Stimulated activated effector memory CD8-positive, alpha-beta T cell treated with anti-CD3 and anti-CD28 coated beads, Interleukin-12 subunit alpha, Interleukin-12 subunit beta, amount 100 ng/mL, for 72 hours (primary cell): ENCODE data around the gene FAM151B.
A peak's percentile ranks its signal among the peaks of the same experiment; 100 is the strongest.
"Not testable (repeated sequence)": the region's sequence is repeated elsewhere in the genome, so short reads cannot be mapped to it uniquely, and the experiment has no call there.

Experiments
- ATAC-seq: fragments of 150-1000 bp; cut with Tn5 transposase; 2 replicates; pipeline ENCODE4 v1.10.0; 2021
- DNase-seq, 2 donors: peaks; one replicate each; pipeline ENCODE4 v3.0.0; 2021 to 2022; ENCODE audit warnings: low spot score in 2 of 2
- H3K27ac Mint-ChIP-seq: one replicate; pipeline ENCODE4 v1.8.0; 2022; ENCODE audit warnings: mild to moderate bottlenecking, mixed read lengths
- H3K36me3 Mint-ChIP-seq: one replicate; pipeline ENCODE4 v1.8.0; 2022; ENCODE audit warnings: mild to moderate bottlenecking, mixed read lengths
- H3K4me1 Mint-ChIP-seq: one replicate; pipeline ENCODE4 v1.8.0; 2022; ENCODE audit warnings: mixed read lengths
- H3K4me3 Mint-ChIP-seq: one replicate; pipeline ENCODE4 v1.8.0; 2022; ENCODE audit warnings: mild to moderate bottlenecking, mixed read lengths
- H3K9me3 Mint-ChIP-seq: one replicate; pipeline ENCODE4 v1.8.0; 2022; ENCODE audit warnings: mixed read lengths

The FAM151B gene

GRCh38 chr5:80559244-80559643 lies 71.3 kb downstream of the FAM151B start:
- Mint-ChIP-seq H3K4me3 (no peak overlapping the region), H3K36me3 (no peaks in the 10 kb centered on the region), H3K4me1 (no peaks in the 10 kb centered on the region), H3K27ac (no peak overlapping the region), H3K9me3 (no peaks in the 10 kb centered on the region)
- DNase-seq (no peak), ATAC-seq (no peak)

- Mint-ChIP-seq H3K4me1 (peaks cover under 1% of the 10 kb centered on the region), H3K36me3 (peaks cover 2% of the 10 kb centered on the region), H3K9me3 (no peaks in the 10 kb centered on the region), H3K27ac (no peak overlapping the region), H3K4me3 (no peak overlapping the region)
- DNase-seq (no peak), ATAC-seq (no peak)
These were observed 77.4 kb downstream of the FAM151B start for GRCh38 chr5:80565330-80565729.

GRCh38 chr5:80566711-80567259 lies 78.9 kb downstream of the FAM151B start:
- ATAC-seq (no peak), DNase-seq (no peak)
- H3K4me1 Mint-ChIP-seq: peaks cover 6% of the 10 kb centered on the region
- H3K36me3 Mint-ChIP-seq: peaks cover 6% of the 10 kb centered on the region
- H3K27ac Mint-ChIP-seq: no peak overlapping the region
- no peak overlapping the region for H3K4me3 Mint-ChIP-seq
- H3K9me3 Mint-ChIP-seq: no peaks in the 10 kb centered on the region

GRCh38 chr5:80568251-80568650 lies 80.4 kb downstream of the FAM151B start:
- DNase-seq: no peak
- Mint-ChIP-seq H3K9me3 (no peaks in the 10 kb centered on the region), H3K4me3 (no peak overlapping the region), H3K36me3 (peaks cover 6% of the 10 kb centered on the region), H3K4me1 (peaks cover 6% of the 10 kb centered on the region), H3K27ac (no peak overlapping the region)
- ATAC-seq: no peak

- Mint-ChIP-seq H3K36me3 (peaks cover 6% of the 10 kb centered on the region), H3K4me1 (peaks cover 6% of the 10 kb centered on the region), H3K9me3 (no peaks in the 10 kb centered on the region), H3K27ac (no peak overlapping the region), H3K4me3 (peak overlapping the region; percentile 51)
- no peak for ATAC-seq
- DNase-seq: peak in 1 of 2 donors; percentile 51
These were observed 81.4 kb downstream of the FAM151B start for GRCh38 chr5:80569086-80569960.

- DNase-seq: peak in 1 of 2 donors; percentile 52
- peaks cover 6% of the 10 kb centered on the region for H3K4me1 Mint-ChIP-seq
- peak within 1 kb of the TSS; percentile 51 for H3K4me3 Mint-ChIP-seq
- peaks cover 6% of the 10 kb centered on the region for H3K36me3 Mint-ChIP-seq
- no peak within 1 kb of the TSS for H3K27ac Mint-ChIP-seq
- ATAC-seq: peak; percentile 61
- no peaks in the 10 kb centered on the region for H3K9me3 Mint-ChIP-seq
These were observed 82.3 kb downstream of the FAM151B start, which contains the start of gene ANKRD34B for GRCh38 chr5:80569961-80570786. TSS of gene ANKRD34B (minus strand) at chr5:80570280. CDS start at chr5:80560019, 10,261 bp downstream.

- DNase-seq: no peak
- peaks cover 6% of the 10 kb centered on the region for H3K4me1 Mint-ChIP-seq
- H3K9me3 Mint-ChIP-seq: no peaks in the 10 kb centered on the region
- H3K27ac Mint-ChIP-seq: no peak overlapping the region
- H3K4me3 Mint-ChIP-seq: no peak overlapping the region
- no peak for ATAC-seq
- peaks cover 6% of the 10 kb centered on the region for H3K36me3 Mint-ChIP-seq
These were observed 85.2 kb downstream of the FAM151B start for GRCh38 chr5:80573062-80573461.

- ATAC-seq: peak; percentile 56
These were observed 88.5 kb downstream of the FAM151B start for GRCh38 chr5:80576383-80576782.

GRCh38 chr5:80577707-80578106 lies 89.8 kb downstream of the FAM151B start:
- no peaks in the 10 kb centered on the region for H3K36me3 Mint-ChIP-seq
- H3K9me3 Mint-ChIP-seq: no peaks in the 10 kb centered on the region
- H3K4me3 Mint-ChIP-seq: no peak overlapping the region
- DNase-seq (peak in 1 of 2 donors; percentile 38), ATAC-seq (no peak)
- H3K4me1 Mint-ChIP-seq: no peaks in the 10 kb centered on the region
- H3K27ac Mint-ChIP-seq: no peak overlapping the region

More at GRCh38 chr5:80576383-80576782, 88.5 kb downstream of the FAM151B start:
- Mint-ChIP-seq H3K27ac (no peak overlapping the region), H3K4me3 (no peak overlapping the region), H3K4me1 (no peaks in the 10 kb centered on the region), H3K9me3 (no peaks in the 10 kb centered on the region), H3K36me3 (no peaks in the 10 kb centered on the region)
- no peak for DNase-seq

GRCh38 chr5:80579050-80579449 lies 91.2 kb downstream of the FAM151B start:
- ATAC-seq (no peak), DNase-seq (no peak)
- Mint-ChIP-seq H3K36me3 (no peaks in the 10 kb centered on the region), H3K4me1 (no peaks in the 10 kb centered on the region), H3K4me3 (no peak overlapping the region), H3K27ac (no peak overlapping the region), H3K9me3 (no peaks in the 10 kb centered on the region)

- H3K36me3 Mint-ChIP-seq, H3K4me3 Mint-ChIP-seq, ATAC-seq, H3K9me3 Mint-ChIP-seq, DNase-seq, H3K4me1 Mint-ChIP-seq, H3K27ac Mint-ChIP-seq: not testable (repeated sequence)
These were observed 92.4 kb downstream of the FAM151B start for GRCh38 chr5:80580291-80580690.

GRCh38 chr5:80584770-80585169 lies 96.9 kb downstream of the FAM151B start:
- Mint-ChIP-seq H3K4me1 (no peaks in the 10 kb centered on the region), H3K9me3 (no peaks in the 10 kb centered on the region), H3K36me3 (no peaks in the 10 kb centered on the region), H3K27ac (no peak overlapping the region), H3K4me3 (no peak overlapping the region)
- ATAC-seq (no peak), DNase-seq (no peak)

GRCh38 chr5:80588858-80589540 lies 101.1 kb downstream of the FAM151B start:
- Mint-ChIP-seq H3K36me3 (no peaks in the 10 kb centered on the region), H3K4me1 (no peaks in the 10 kb centered on the region), H3K4me3 (no peak overlapping the region), H3K27ac (no peak overlapping the region), H3K9me3 (no peaks in the 10 kb centered on the region)
- ATAC-seq (no peak), DNase-seq (no peak)

- Mint-ChIP-seq H3K36me3 (no peaks in the 10 kb centered on the region), H3K4me3 (no peak overlapping the region), H3K4me1 (no peaks in the 10 kb centered on the region), H3K9me3 (no peaks in the 10 kb centered on the region), H3K27ac (no peak overlapping the region)
- DNase-seq (no peak), ATAC-seq (no peak)
These were observed 102.9 kb downstream of the FAM151B start for GRCh38 chr5:80590766-80591165.

- H3K27ac Mint-ChIP-seq: no peak overlapping the region
- DNase-seq: no peak
These were observed 103.5 kb downstream of the FAM151B start for GRCh38 chr5:80591352-80591751.

More at GRCh38 chr5:80591352-80591751, 103.5 kb downstream of the FAM151B start:
- no peak for ATAC-seq
- H3K9me3 Mint-ChIP-seq: no peaks in the 10 kb centered on the region
- H3K4me1 Mint-ChIP-seq: no peaks in the 10 kb centered on the region
- no peak overlapping the region for H3K4me3 Mint-ChIP-seq
- H3K36me3 Mint-ChIP-seq: no peaks in the 10 kb centered on the region
